Testis (tissue), 2 donors: ENCODE data around the gene SLC30A10.

Experiments used
- CTCF ChIP-seq, 3 experiments: fragments of 450-650 bp in 2 of 3; fragments of 200-600 bp in 1 of 3; sonication (generic) in 1 of 3; IDR thresholded peaks; one replicate each; pipeline ENCODE4 v1.5.1; 2016 to 2019; ENCODE audit warnings: antibody characterized with exemption in 3 of 3, mild to moderate bottlenecking in 2 of 3, moderate library complexity in 1 of 3
- POLR2A ChIP-seq: fragments of 450-650 bp; IDR thresholded peaks from one replicate; pipeline ENCODE4 v1.6.1; 2017; ENCODE audit warnings: antibody characterized with exemption, mild to moderate bottlenecking, moderate library complexity

- TF ChIP-seq POLR2A (no peak), CTCF (IDR thresholded peaks at IDR 0.05) (no peak)
Measured at GRCh38 chr1:219945795-219946194, 17.4 kb upstream of the SLC30A10 start.
